WTC11 (cell line): ENCODE results near the gene CEP131.

ENCODE experiments used
- AFF4 ChIP-seq: sonication (generic); formaldehyde crosslinking; IDR thresholded peaks from 2 replicates; pipeline ENCODE4 v1.8.1; 2023; ENCODE audit warnings: mild to moderate bottlenecking, missing genetic modification reagents, borderline replicate concordance
- CREM ChIP-seq: sonication (generic); formaldehyde crosslinking; IDR thresholded peaks from 2 replicates; pipeline ENCODE4 v1.8.1; 2022; ENCODE audit warnings: mild to moderate bottlenecking, missing genetic modification reagents, moderate library complexity
- CTCF ChIP-seq: fragments of 200-600 bp; IDR thresholded peaks from 2 replicates; pipeline ENCODE4 v1.8.0; 2022; ENCODE audit warnings: antibody characterized with exemption
- FOXJ3 ChIP-seq: sonication (generic); formaldehyde crosslinking; IDR thresholded peaks from 2 replicates; pipeline ENCODE4 v1.9.0; 2021; ENCODE audit warnings: missing genetic modification reagents, mild to moderate bottlenecking, borderline replicate concordance
- HMGA2 ChIP-seq: fragments of 250-450 bp; sonication (Bioruptor Pico); IDR thresholded peaks from 2 replicates; pipeline ENCODE4 v1.4.0; 2021; ENCODE audit warnings: mild to moderate bottlenecking, moderate library complexity
- KAT7 ChIP-seq: sonication (generic); formaldehyde crosslinking; IDR thresholded peaks from 2 replicates; pipeline ENCODE4 v1.8.1; 2023; ENCODE audit warnings: missing genetic modification reagents, mild to moderate bottlenecking, borderline replicate concordance
- NR1H2 ChIP-seq: sonication (generic); formaldehyde crosslinking; IDR thresholded peaks from 2 replicates; pipeline ENCODE4 v1.9.0; 2021; ENCODE audit warnings: mild to moderate bottlenecking, moderate library complexity, missing genetic modification reagents
- ZNF138 ChIP-seq: sonication (generic); formaldehyde crosslinking; conservative IDR thresholded peaks from 2 replicates; pipeline ENCODE4 v1.8.1; 2022; ENCODE audit warnings: mild to moderate bottlenecking, moderate library complexity, missing genetic modification reagents
- ZNF423 ChIP-seq: fragments of 250-450 bp; sonication (Bioruptor Pico); IDR thresholded peaks from 2 replicates; pipeline ENCODE4 v2.1.2; 2022; ENCODE audit warnings: mild to moderate bottlenecking, moderate library complexity
- TF ChIP-seq, protein P1 (sequence below): sonication (generic); formaldehyde crosslinking; conservative IDR thresholded peaks from 2 replicates; pipeline ENCODE4 v1.8.1; 2022; ENCODE audit warnings: mild to moderate bottlenecking, missing genetic modification reagents
- TF ChIP-seq, protein P2 (sequence below): sonication (generic); formaldehyde crosslinking; IDR thresholded peaks from 2 replicates; pipeline ENCODE4 v1.8.1; 2023; ENCODE audit warnings: mild to moderate bottlenecking, missing genetic modification reagents
- TF ChIP-seq, protein P3 (sequence below): sonication (generic); formaldehyde crosslinking; IDR thresholded peaks from 2 replicates; pipeline ENCODE4 v1.8.1; 2023; ENCODE audit warnings: mild to moderate bottlenecking, missing genetic modification reagents, moderate library complexity
- TF ChIP-seq, protein P4 (sequence below): sonication (generic); formaldehyde crosslinking; IDR thresholded peaks from 2 replicates; pipeline ENCODE4 v1.8.0; 2022; ENCODE audit warnings: mild to moderate bottlenecking, missing genetic modification reagents
- TF ChIP-seq, protein P5 (sequence below): sonication (generic); formaldehyde crosslinking; IDR thresholded peaks from 2 replicates; pipeline ENCODE4 v1.8.0; 2022; ENCODE audit warnings: mild to moderate bottlenecking, missing genetic modification reagents

- TF ChIP-seq, protein P1, sequence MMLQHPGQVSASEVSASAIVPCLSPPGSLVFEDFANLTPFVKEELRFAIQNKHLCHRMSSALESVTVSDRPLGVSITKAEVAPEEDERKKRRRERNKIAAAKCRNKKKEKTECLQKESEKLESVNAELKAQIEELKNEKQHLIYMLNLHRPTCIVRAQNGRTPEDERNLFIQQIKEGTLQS (CRISPR knock-in tag), result no peak
- TF ChIP-seq CTCF, result no peak
- no peak for TF ChIP-seq ZNF138
- TF ChIP-seq, protein P2, sequence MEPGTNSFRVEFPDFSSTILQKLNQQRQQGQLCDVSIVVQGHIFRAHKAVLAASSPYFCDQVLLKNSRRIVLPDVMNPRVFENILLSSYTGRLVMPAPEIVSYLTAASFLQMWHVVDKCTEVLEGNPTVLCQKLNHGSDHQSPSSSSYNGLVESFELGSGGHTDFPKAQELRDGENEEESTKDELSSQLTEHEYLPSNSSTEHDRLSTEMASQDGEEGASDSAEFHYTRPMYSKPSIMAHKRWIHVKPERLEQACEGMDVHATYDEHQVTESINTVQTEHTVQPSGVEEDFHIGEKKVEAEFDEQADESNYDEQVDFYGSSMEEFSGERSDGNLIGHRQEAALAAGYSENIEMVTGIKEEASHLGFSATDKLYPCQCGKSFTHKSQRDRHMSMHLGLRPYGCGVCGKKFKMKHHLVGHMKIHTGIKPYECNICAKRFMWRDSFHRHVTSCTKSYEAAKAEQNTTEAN (CRISPR knock-in tag), result no peak
- no peak for TF ChIP-seq CREM (CRISPR knock-in tag)
- TF ChIP-seq, protein P3, sequence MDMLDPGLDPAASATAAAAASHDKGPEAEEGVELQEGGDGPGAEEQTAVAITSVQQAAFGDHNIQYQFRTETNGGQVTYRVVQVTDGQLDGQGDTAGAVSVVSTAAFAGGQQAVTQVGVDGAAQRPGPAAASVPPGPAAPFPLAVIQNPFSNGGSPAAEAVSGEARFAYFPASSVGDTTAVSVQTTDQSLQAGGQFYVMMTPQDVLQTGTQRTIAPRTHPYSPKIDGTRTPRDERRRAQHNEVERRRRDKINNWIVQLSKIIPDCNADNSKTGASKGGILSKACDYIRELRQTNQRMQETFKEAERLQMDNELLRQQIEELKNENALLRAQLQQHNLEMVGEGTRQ (CRISPR knock-in tag), result no peak
- TF ChIP-seq KAT7 (CRISPR knock-in tag), result no peak
- TF ChIP-seq NR1H2 (CRISPR knock-in tag), result no peak
- TF ChIP-seq, protein P4, sequence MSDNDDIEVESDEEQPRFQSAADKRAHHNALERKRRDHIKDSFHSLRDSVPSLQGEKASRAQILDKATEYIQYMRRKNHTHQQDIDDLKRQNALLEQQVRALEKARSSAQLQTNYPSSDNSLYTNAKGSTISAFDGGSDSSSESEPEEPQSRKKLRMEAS (CRISPR knock-in tag), result no peak
- no peak for TF ChIP-seq FOXJ3 (CRISPR knock-in tag)
- TF ChIP-seq, protein P5, sequence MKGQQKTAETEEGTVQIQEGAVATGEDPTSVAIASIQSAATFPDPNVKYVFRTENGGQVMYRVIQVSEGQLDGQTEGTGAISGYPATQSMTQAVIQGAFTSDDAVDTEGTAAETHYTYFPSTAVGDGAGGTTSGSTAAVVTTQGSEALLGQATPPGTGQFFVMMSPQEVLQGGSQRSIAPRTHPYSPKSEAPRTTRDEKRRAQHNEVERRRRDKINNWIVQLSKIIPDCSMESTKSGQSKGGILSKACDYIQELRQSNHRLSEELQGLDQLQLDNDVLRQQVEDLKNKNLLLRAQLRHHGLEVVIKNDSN (CRISPR knock-in tag), result no peak
- no peak for TF ChIP-seq HMGA2 (CRISPR knock-in tag)
- no peak for TF ChIP-seq ZNF423 (CRISPR knock-in tag)
- no peak for TF ChIP-seq AFF4
Measured at GRCh38 chr17:81196505-81197408, 26.0 kb downstream of the CEP131 start.
